ENCODE measurements around the gene MYBPC2. TPM values are rescaled to one million over a fixed set of nuclear protein-coding genes. Genes with fewer than 3 reads are reported as not detected.
A peak's percentile ranks its signal among the peaks of the same experiment; 100 is the strongest.

MYBPC2 gene
- total RNA-seq, 1 experiment from 2014 or later = 0.18 TPM

- Histone ChIP-seq H3K4me1 (ENCODE audit: control insufficient read depth, insufficient read depth, low read length) (no peaks in the 10 kb centered on the region), H3K9me3 (ENCODE audit: control insufficient read depth, insufficient read depth, low read depth, low read length) (no peaks in the 10 kb centered on the region), H3K27me3 (ENCODE audit: control insufficient read depth, insufficient read depth, low read length) (no peaks in the 10 kb centered on the region), H3K27ac (ENCODE audit: low read length) (no peak overlapping the region), H3K36me3 (ENCODE audit: control insufficient read depth, insufficient read depth, low read length) (no peaks in the 10 kb centered on the region; the same call in 1 of the 2 replicates), H3K4me3 (ENCODE audit: low read depth in 2 of 2, low read length in 2 of 2) (no peak overlapping the region)
- POLR2A ChIA-PET = interaction anchor here (0.6 kb wide), 1 partner anchor 656 kb away, joined by 3 read pairs; no protein-coding TSS in a partner anchor
- intact Hi-C loops (cut with micrococcal nuclease; ENCODE audit: unreplicated experiment) = no loop called here
- TSS peak; percentile 82 for BruUV-seq (replicated peaks)
- no peak for TF ChIP-seq TCF7L2 (IDR thresholded peaks at IDR 0.05; ENCODE audit: low read depth, low read length)
- no peak for DNase-seq (ENCODE audit: low read depth, low spot score)
- ATAC-seq = no peak
- in situ Hi-C loops (cut with HindIII; ENCODE audit: low pct_unique_long_range_greater_than_20kb, low sequenced_read_pairs) = no loop called here
- CTCF ChIA-PET = interaction anchor here (0.6 kb wide), 1 partner anchor 58 kb away, joined by 7 read pairs; no protein-coding TSS in a partner anchor
Measured at GRCh38 chr19:50508843-50509190, 76.1 kb downstream of the MYBPC2 start.

- no peak for DNase-seq (ENCODE audit: low read depth, low spot score)
Measured at GRCh38 chr19:50509366-50509765, 76.7 kb downstream of the MYBPC2 start.

More at GRCh38 chr19:50509366-50509765, 76.7 kb downstream of the MYBPC2 start:
- no TSS peak for BruUV-seq (replicated peaks)
- Histone ChIP-seq H3K27ac (ENCODE audit: low read length) (no peak overlapping the region), H3K27me3 (ENCODE audit: control insufficient read depth, insufficient read depth, low read length) (no peaks in the 10 kb centered on the region), H3K4me3 (ENCODE audit: low read depth in 2 of 2, low read length in 2 of 2) (no peak overlapping the region), H3K36me3 (ENCODE audit: control insufficient read depth, insufficient read depth, low read length) (no peaks in the 10 kb centered on the region; the same call in 1 of the 2 replicates), H3K4me1 (ENCODE audit: control insufficient read depth, insufficient read depth, low read length) (no peaks in the 10 kb centered on the region), H3K9me3 (ENCODE audit: control insufficient read depth, insufficient read depth, low read depth, low read length) (no peaks in the 10 kb centered on the region)
- POLR2A ChIA-PET = interaction anchor here (0.7 kb wide), 1 partner anchor 195 kb away, joined by 3 read pairs; no protein-coding TSS in a partner anchor
- TF ChIP-seq REST (IDR thresholded peaks at IDR 0.05; ENCODE audit: insufficient read depth in 1 of 2, low read depth in 2 of 2, low read length in 1 of 2) (no peak), POLR2AphosphoS5 (IDR thresholded peaks at IDR 0.05; ENCODE audit: low read depth, low read length) (no peak), CTCF (IDR thresholded peaks at IDR 0.05) (no peak), TCF7L2 (IDR thresholded peaks at IDR 0.05; ENCODE audit: low read depth, low read length) (no peak), SIN3A (IDR thresholded peaks at IDR 0.05; ENCODE audit: borderline replicate concordance, insufficient read depth, low read depth, low read length) (no peak)
- CTCF ChIA-PET = interaction anchor here (0.6 to 0.7 kb wide), 2 partner anchors 28 to 279 kb away, joined by 3 to 4 read pairs; no protein-coding TSS in a partner anchor
- in situ Hi-C loops (cut with HindIII; ENCODE audit: low pct_unique_long_range_greater_than_20kb, low sequenced_read_pairs) (no loop called here), intact Hi-C loops (cut with micrococcal nuclease; ENCODE audit: unreplicated experiment) (no loop called here)
- no peak for ATAC-seq
